HepG2 (cell line): ENCODE data around the gene STKLD1. TPM values are rescaled to one million over a fixed set of nuclear protein-coding genes. Genes with fewer than 3 reads are reported as not detected.

Experiments
- ASH2L ChIP-seq: fragments of 300-600, 200-600 bp; sonication (generic); IDR thresholded peaks from 2 replicates; pipeline ENCODE4 v1.7.0; 2017; ENCODE audit warnings: low read depth, mild to moderate bottlenecking, moderate library complexity, mixed read lengths, low read length; ENCODE audit not compliant: insufficient read length
- CTCF ChIP-seq: sonication (generic); formaldehyde crosslinking; IDR thresholded peaks from 2 replicates; pipeline ENCODE4 v1.5.0; 2020; ENCODE audit warnings: mild to moderate bottlenecking, missing genetic modification reagents, moderate library complexity
- ELF3 ChIP-seq: IDR thresholded peaks from 2 replicates; pipeline ENCODE4 v1.6.1; 2016; ENCODE audit warnings: missing genetic modification reagents, missing compliant biosample characterization
- ETV5 ChIP-seq: IDR thresholded peaks from 2 replicates; pipeline ENCODE4 v1.6.1; 2018; ENCODE audit warnings: missing biosample characterization, missing genetic modification reagents, inconsistent platforms, borderline replicate concordance
- FOXC1 ChIP-seq: sonication (generic); formaldehyde crosslinking; IDR thresholded peaks from 2 replicates; pipeline ENCODE4 v1.8.0; 2022; ENCODE audit warnings: mild to moderate bottlenecking, missing genetic modification reagents, borderline replicate concordance
- GTF2F1 ChIP-seq: fragments of 150-350 bp; IDR thresholded peaks from 2 replicates; pipeline ENCODE4 v1.6.1; 2014; ENCODE audit warnings: low read length
- KLF15 ChIP-seq: sonication (generic); formaldehyde crosslinking; IDR thresholded peaks from 2 replicates; pipeline ENCODE4 v1.8.1; 2023; ENCODE audit warnings: borderline replicate concordance, mild to moderate bottlenecking, inconsistent platforms, missing genetic modification reagents, mixed read lengths
- KLF16 ChIP-seq, 2 experiments: sonication (generic) in 1 of 2; formaldehyde crosslinking in 1 of 2; IDR thresholded peaks; 2 replicates each; pipeline versions ENCODE4 v1.6.1 to v1.8.0; 2016 to 2023; ENCODE audit warnings: missing genetic modification reagents in 2 of 2, missing compliant biosample characterization in 1 of 2
- MIER3 ChIP-seq: IDR thresholded peaks from 2 replicates; pipeline ENCODE4 v1.6.1; 2016; ENCODE audit warnings: missing compliant biosample characterization, borderline replicate concordance
- MYNN ChIP-seq: sonication (generic); formaldehyde crosslinking; IDR thresholded peaks from 2 replicates; pipeline ENCODE4 v1.4.0; 2020; ENCODE audit warnings: mild to moderate bottlenecking, low read depth, missing genetic modification reagents
- NAIF1 ChIP-seq: sonication (generic); formaldehyde crosslinking; IDR thresholded peaks from 2 replicates; pipeline ENCODE4 v1.5.0; 2020; ENCODE audit warnings: mild to moderate bottlenecking, missing genetic modification reagents, borderline replicate concordance
- NFYC ChIP-seq: IDR thresholded peaks from 2 replicates; pipeline ENCODE4 v1.6.1; 2016; ENCODE audit warnings: missing genetic modification reagents, missing compliant biosample characterization
- PAF1 ChIP-seq: IDR thresholded peaks from 2 replicates; pipeline ENCODE4 v1.6.1; 2016; ENCODE audit warnings: missing genetic modification reagents, missing compliant biosample characterization
- PHF5A ChIP-seq: IDR thresholded peaks from one replicate; pipeline ENCODE4 v1.6.1; 2018; ENCODE audit warnings: low read depth, missing genetic modification reagents; ENCODE audit not compliant: unreplicated experiment
- RBFOX2 ChIP-seq: fragments of 200-400 bp; formaldehyde crosslinking; IDR thresholded peaks from 2 replicates; pipeline ENCODE4 v1.6.1; 2017; ENCODE audit warnings: low read depth, mild to moderate bottlenecking, low read length
- RFX3 ChIP-seq: IDR thresholded peaks from 2 replicates; pipeline ENCODE4 v1.6.1; 2016; ENCODE audit warnings: missing biosample characterization, missing genetic modification reagents
- THAP11 ChIP-seq: IDR thresholded peaks from 2 replicates; pipeline ENCODE4 v1.6.1; 2016; ENCODE audit warnings: missing biosample characterization, missing genetic modification reagents
- XBP1 ChIP-seq: sonication (generic); formaldehyde crosslinking; IDR thresholded peaks from 2 replicates; pipeline ENCODE4 v1.5.0; 2020; ENCODE audit warnings: missing genetic modification reagents
- ZBTB10 ChIP-seq: sonication (generic); formaldehyde crosslinking; IDR thresholded peaks from 2 replicates; pipeline ENCODE4 v1.4.0; 2020; ENCODE audit warnings: missing genetic modification reagents, borderline replicate concordance
- ZBTB20 ChIP-seq: sonication (generic); formaldehyde crosslinking; IDR thresholded peaks from 2 replicates; pipeline ENCODE4 v1.8.1; 2023; ENCODE audit warnings: missing genetic modification reagents, low read depth, mild to moderate bottlenecking, borderline replicate concordance
- ZBTB7A ChIP-seq: sonication (generic); formaldehyde crosslinking; IDR thresholded peaks from 2 replicates; pipeline ENCODE4 v1.8.0; 2022; ENCODE audit warnings: mild to moderate bottlenecking, missing genetic modification reagents
- ZNF251 ChIP-seq: sonication (generic); formaldehyde crosslinking; IDR thresholded peaks from 2 replicates; pipeline ENCODE4 v1.9.0; 2021; ENCODE audit warnings: mild to moderate bottlenecking, missing genetic modification reagents
- ZNF431 ChIP-seq: sonication (generic); formaldehyde crosslinking; IDR thresholded peaks from 2 replicates; pipeline ENCODE4 v1.9.0; 2022; ENCODE audit warnings: missing genetic modification reagents, low read depth, mild to moderate bottlenecking, borderline replicate concordance
- ZNF460 ChIP-seq: sonication (generic); formaldehyde crosslinking; IDR thresholded peaks from 2 replicates; pipeline ENCODE4 v1.5.1; 2020; ENCODE audit warnings: missing genetic modification reagents, mild to moderate bottlenecking, borderline replicate concordance
- ZNF546 ChIP-seq: sonication (generic); formaldehyde crosslinking; conservative IDR thresholded peaks from 2 replicates; pipeline ENCODE4 v1.8.1; 2023; ENCODE audit warnings: mild to moderate bottlenecking, missing genetic modification reagents
- ZNF703 ChIP-seq: sonication (generic); formaldehyde crosslinking; IDR thresholded peaks from 2 replicates; pipeline ENCODE4 v1.5.1; 2020; ENCODE audit warnings: missing genetic modification reagents, mild to moderate bottlenecking, moderate library complexity, borderline replicate concordance
- ZNF790 ChIP-seq: sonication (generic); formaldehyde crosslinking; IDR thresholded peaks from 2 replicates; pipeline ENCODE4 v1.8.0; 2022; ENCODE audit warnings: missing genetic modification reagents, mild to moderate bottlenecking, borderline replicate concordance
- polyA plus RNA-seq, 8 experiments: library from polyadenylated mRNA; depleted of rRNA in 3 of 8; stranded (reverse) in 7 of 8; unstranded in 1 of 8; fragments of >200 nt; fragmentation: Illumina TruSeq in 4 of 8; extraction: Trizol in 4 of 8; gene quantifications; 2 replicates each; pipeline versions ENCODE4 v1.2.1 to v1.2.3, GENCODE V29; 2011 to 2016; ENCODE audit warnings: low read depth in 4 of 8, missing spikeins in 1 of 8, mixed read lengths in 1 of 8; ENCODE audit not compliant: insufficient read depth in 1 of 8
- total RNA-seq, 5 experiments: library from RNA; depleted of rRNA; stranded (reverse); fragments of >200 nt; fragmentation: Illumina TruSeq; extraction: Trizol; gene quantifications; 2 replicates each; pipeline ENCODE4 v1.2.3, GENCODE V29; 2016; ENCODE audit warnings: low read depth in 1 of 5

Gene STKLD1
- total and polyA plus RNA-seq, 2 of the 13 experiments (the other 11 are each of a cell fraction or from before 2014, with no cell fraction given), result 1.5 to 2.2 TPM

GRCh38 chr9:133347985-133348717 is 28.0 kb upstream of the STKLD1 start, which contains the start of the genes MED22 and RPL7A (continued):
- TF ChIP-seq RFX3 (CRISPR knock-in tag) (peak; percentile 14; the same call in 1 of the 2 replicates), MIER3 (CRISPR knock-in tag) (peak; percentile 80; the same call in 1 of the 2 replicates), ZBTB7A (CRISPR knock-in tag) (peak; percentile 57; the same call in 1 of the 2 replicates), ZNF251 (CRISPR knock-in tag) (no peak), NFYC (CRISPR knock-in tag) (no peak; the same call in 1 of the 2 replicates), GTF2F1 (no peak), CTCF (0 out of 2 replicates have a peak, but pooled peaks have one; percentile 7), ZNF790 (peak; percentile 42; the same call in 1 of the 2 replicates), ELF3 (CRISPR knock-in tag) (peak; percentile 55; the same call in 1 of the 2 replicates), MYNN (CRISPR knock-in tag) (no peak), KLF16 (CRISPR knock-in tag; IDR thresholded peaks at IDR 0.05) (peak; percentile 28 to 70; a peak in 2 of 4 replicates), ASH2L (peak; percentile 84), FOXC1 (CRISPR knock-in tag) (no peak; the same call in 1 of the 2 replicates), ZBTB10 (no peak), ZBTB20 (CRISPR knock-in tag) (peak; percentile 46; the same call in 1 of the 2 replicates), PAF1 (CRISPR knock-in tag) (no peak), ZNF460 (CRISPR knock-in tag) (no peak), ZNF546 (no peak; the same call in none of the 2 replicates), PHF5A (CRISPR knock-in tag) (no peak), XBP1 (CRISPR knock-in tag) (no peak), THAP11 (CRISPR knock-in tag) (peak; percentile 87), ZNF703 (CRISPR knock-in tag) (no peak), RBFOX2 (peak; percentile 91), ETV5 (peak; percentile 66), NAIF1 (CRISPR knock-in tag) (no peak; the same call in 1 of the 2 replicates), KLF15 (CRISPR knock-in tag) (no peak), ZNF431 (peak; percentile 38)
